Activated CD4-positive, alpha-beta T cell treated with anti-CD3 and anti-CD28 coated beads for 36 hours (primary cell): Measurements from ENCODE around the gene CCDC57. TPM values are rescaled to one million over a fixed set of nuclear protein-coding genes. Genes with fewer than 3 reads are reported as not detected.

Experiments
- ATAC-seq: fragments of 200-7000 bp; cut with Tn5 transposase; one replicate; pipeline ENCODE4 v1.10.0; 2021; ENCODE audit warnings: mild to moderate bottlenecking, moderate library complexity
- CTCF ChIA-PET: fragments of 350-600 bp; sonication (Branson Sonifier 250); formaldehyde crosslinking; loops from one replicate; lab custom pipeline; 2021; ENCODE audit warnings: antibody characterized with exemption; lab: Charles Lee
- POLR2A ChIA-PET: fragments of 350-600 bp; sonication (Branson Sonifier 250); formaldehyde crosslinking; loops from one replicate; lab custom pipeline; 2021; ENCODE audit warnings: antibody characterized with exemption, inconsistent platforms; lab: Charles Lee
- DNase-seq: peaks from one replicate; pipeline ENCODE4 v3.0.0-alpha.2; 2020
- H3K27ac Mint-ChIP-seq: one replicate; pipeline ENCODE4 v1.8.0; 2021; ENCODE audit warnings: mixed read lengths
- H3K27me3 Mint-ChIP-seq: one replicate; pipeline ENCODE4 v1.8.0; 2021; ENCODE audit warnings: mixed read lengths
- H3K36me3 Mint-ChIP-seq: one replicate; pipeline ENCODE4 v1.8.0; 2021; ENCODE audit warnings: low read depth, mixed read lengths
- H3K4me1 Mint-ChIP-seq: one replicate; pipeline ENCODE4 v1.8.0; 2021; ENCODE audit warnings: mixed read lengths
- H3K4me3 Mint-ChIP-seq: one replicate; pipeline ENCODE4 v1.8.0; 2021; ENCODE audit warnings: mild to moderate bottlenecking, moderate library complexity, mixed read lengths
- H3K9me3 Mint-ChIP-seq: one replicate; pipeline ENCODE4 v1.8.0; 2021; ENCODE audit warnings: low read depth, mixed read lengths
- intact Hi-C, 2 experiments: fragments of 100-400 bp; cut with DNase I in 1 of 2; cut with micrococcal nuclease in 1 of 2; formaldehyde crosslinking; loops; one replicate each; pipeline versions ENCODE4 v1.14.2 to v1.15.1; 2022 to 2024; cut with DNase I, micrococcal nuclease
- total RNA-seq, 2 experiments: library from RNA; stranded (reverse); gene quantifications; one replicate each; pipeline ENCODE4 v1.2.3, GENCODE V29; 2021

Gene CCDC57
- total RNA-seq, 2 experiments from 2014 or later, result 41.6 to 43.8 TPM

- intact Hi-C loops, result loop anchor here (1.0 to 5.0 kb wide), 4 partner anchors 47 to 193 kb away; partner anchors contain the start of genes FASN (in 1 of the 2) and NOTUM (in 1 of the 2)
- ATAC-seq (peak; percentile 98), DNase-seq (peak; percentile 91)
- H3K27ac Mint-ChIP-seq, result no peak overlapping the region
- no peaks in the 10 kb centered on the region for H3K36me3 Mint-ChIP-seq
- no peaks in the 10 kb centered on the region for H3K27me3 Mint-ChIP-seq
- no peak overlapping the region for H3K4me3 Mint-ChIP-seq
- POLR2A ChIA-PET, result no interaction called here
- H3K9me3 Mint-ChIP-seq, result no peaks in the 10 kb centered on the region
- CTCF ChIA-PET, result interaction anchor here (0.6 to 5.6 kb wide), 8 partner anchors 9 to 123 kb away, joined by 3 to 35 read pairs (median 4); partner anchors contain the start of gene RAC3
- peaks cover 7% of the 10 kb centered on the region for H3K4me1 Mint-ChIP-seq
These were observed 58.8 kb downstream of the CCDC57 start for GRCh38 chr17:82153745-82154375.

GRCh38 chr17:82153295-82153691 lies 59.3 kb downstream of the CCDC57 start:
- CTCF ChIA-PET, result interaction anchor here (1.3 to 5.6 kb wide), 2 partner anchors 26 to 123 kb away, joined by 3 to 35 read pairs; partner anchors contain the start of gene RAC3
- no peak for DNase-seq
- no peak for ATAC-seq
- Mint-ChIP-seq H3K36me3 (no peaks in the 10 kb centered on the region), H3K27ac (no peak overlapping the region), H3K9me3 (no peaks in the 10 kb centered on the region), H3K4me3 (no peak overlapping the region), H3K27me3 (no peaks in the 10 kb centered on the region), H3K4me1 (peaks cover 7% of the 10 kb centered on the region)
- intact Hi-C loops, result loop anchor here in 1 of 2 experiments (5.0 kb wide), 1 partner anchor 46 kb away; no protein-coding TSS in a partner anchor
- POLR2A ChIA-PET, result no interaction called here

- ATAC-seq, result no peak
- ChIA-PET POLR2A (no interaction called here), CTCF (interaction anchor here (1.1 to 5.6 kb wide), 3 partner anchors 27 to 122 kb away, joined by 3 to 35 read pairs (median 3); partner anchors contain the start of gene RAC3)
- Mint-ChIP-seq H3K36me3 (no peaks in the 10 kb centered on the region), H3K4me1 (peaks cover 7% of the 10 kb centered on the region), H3K4me3 (no peak overlapping the region), H3K9me3 (no peaks in the 10 kb centered on the region), H3K27ac (no peak overlapping the region), H3K27me3 (no peaks in the 10 kb centered on the region)
- intact Hi-C loops, result loop anchor here in 1 of 2 experiments (5.0 kb wide), 1 partner anchor 45 kb away; no protein-coding TSS in a partner anchor
- DNase-seq, result no peak
These were observed 59.9 kb downstream of the CCDC57 start for GRCh38 chr17:82152556-82153294.

- POLR2A ChIA-PET, result interaction anchor here (0.5 kb wide), 1 partner anchor 10 kb away, joined by 4 read pairs; no protein-coding TSS in a partner anchor
- no peak for DNase-seq
These were observed 60.5 kb downstream of the CCDC57 start for GRCh38 chr17:82152114-82152513.

GRCh38 chr17:82151106-82151957 lies 61.3 kb downstream of the CCDC57 start:
- POLR2A ChIA-PET, result interaction anchor here (0.5 kb wide), 1 partner anchor 9 kb away, joined by 4 read pairs; no protein-coding TSS in a partner anchor
- H3K27me3 Mint-ChIP-seq, result no peaks in the 10 kb centered on the region
- intact Hi-C loops, result loop anchor here in 1 of 2 experiments (5.0 kb wide), 1 partner anchor 44 kb away; no protein-coding TSS in a partner anchor

More at GRCh38 chr17:82152114-82152513, 60.5 kb downstream of the CCDC57 start:
- Mint-ChIP-seq H3K4me1 (peaks cover 7% of the 10 kb centered on the region), H3K9me3 (no peaks in the 10 kb centered on the region), H3K36me3 (peaks cover 2% of the 10 kb centered on the region), H3K27ac (no peak overlapping the region), H3K4me3 (no peak overlapping the region), H3K27me3 (no peaks in the 10 kb centered on the region)
- CTCF ChIA-PET, result interaction anchor here (0.5 to 5.6 kb wide), 3 partner anchors 46 to 430 kb away, joined by 3 to 35 read pairs (median 4); partner anchors contain the start of gene RAC3
- intact Hi-C loops, result loop anchor here in 1 of 2 experiments (5.0 kb wide), 1 partner anchor 45 kb away; no protein-coding TSS in a partner anchor
- no peak for ATAC-seq

GRCh38 chr17:82149401-82150099 lies 63.1 kb downstream of the CCDC57 start:
- ATAC-seq, result no peak
- CTCF ChIA-PET, result no interaction called here
- DNase-seq, result no peak
- intact Hi-C loops, result loop anchor here in 1 of 2 experiments (5.0 kb wide), 1 partner anchor 42 kb away; no protein-coding TSS in a partner anchor
- Mint-ChIP-seq H3K4me1 (peaks cover 5% of the 10 kb centered on the region), H3K9me3 (no peaks in the 10 kb centered on the region), H3K27ac (no peak overlapping the region), H3K36me3 (peaks cover 6% of the 10 kb centered on the region), H3K4me3 (no peak overlapping the region), H3K27me3 (no peaks in the 10 kb centered on the region)
- POLR2A ChIA-PET, result no interaction called here

More at GRCh38 chr17:82151106-82151957, 61.3 kb downstream of the CCDC57 start:
- Mint-ChIP-seq H3K9me3 (no peaks in the 10 kb centered on the region), H3K4me3 (no peak overlapping the region), H3K4me1 (peaks cover 7% of the 10 kb centered on the region), H3K27ac (no peak overlapping the region), H3K36me3 (peaks cover 6% of the 10 kb centered on the region)
- CTCF ChIA-PET, result interaction anchor here (0.5 to 5.6 kb wide), 3 partner anchors 45 to 429 kb away, joined by 3 to 35 read pairs (median 4); partner anchors contain the start of gene RAC3
- no peak for DNase-seq
- no peak for ATAC-seq

- Mint-ChIP-seq H3K27me3 (no peaks in the 10 kb centered on the region), H3K4me3 (no peak overlapping the region), H3K27ac (no peak overlapping the region), H3K36me3 (peaks cover 6% of the 10 kb centered on the region), H3K9me3 (no peaks in the 10 kb centered on the region), H3K4me1 (peaks cover 4% of the 10 kb centered on the region)
- intact Hi-C loops, result no loop called here
- ATAC-seq, result no peak
- ChIA-PET CTCF (no interaction called here), POLR2A (no interaction called here)
- no peak for DNase-seq
These were observed 63.6 kb downstream of the CCDC57 start for GRCh38 chr17:82148997-82149396.

- ATAC-seq (no peak), DNase-seq (no peak)
- Mint-ChIP-seq H3K36me3 (peaks cover 6% of the 10 kb centered on the region), H3K27me3 (no peaks in the 10 kb centered on the region), H3K4me1 (no peaks in the 10 kb centered on the region), H3K4me3 (no peak overlapping the region), H3K27ac (no peak overlapping the region), H3K9me3 (no peaks in the 10 kb centered on the region)
- CTCF ChIA-PET, result no interaction called here
- POLR2A ChIA-PET, result no interaction called here
- intact Hi-C loops, result no loop called here
These were observed 64.6 kb downstream of the CCDC57 start for GRCh38 chr17:82148011-82148410.

GRCh38 chr17:82146663-82147654 lies 65.7 kb downstream of the CCDC57 start:
- ATAC-seq, result no peak
- H3K4me3 Mint-ChIP-seq, result no peak overlapping the region
- no peaks in the 10 kb centered on the region for H3K9me3 Mint-ChIP-seq
- intact Hi-C loops, result no loop called here
- CTCF ChIA-PET, result no interaction called here
- DNase-seq, result no peak
- peaks cover 6% of the 10 kb centered on the region for H3K36me3 Mint-ChIP-seq
- POLR2A ChIA-PET, result no interaction called here
- no peaks in the 10 kb centered on the region for H3K4me1 Mint-ChIP-seq
- H3K27ac Mint-ChIP-seq, result no peak overlapping the region
- no peaks in the 10 kb centered on the region for H3K27me3 Mint-ChIP-seq
